Endodermal cell (in vitro differentiated cells): Measurements from ENCODE around the gene SLC37A3. TPM values are rescaled to one million over a fixed set of nuclear protein-coding genes. Genes with fewer than 3 reads are reported as not detected.

Source experiments
- DNase-seq: peaks from one replicate; pipeline ENCODE4 v3.0.0-alpha.2; 2017
- H3K27ac ChIP-seq: 2 replicates; pipeline ENCODE4 v1.5.1; 2013; ENCODE audit warnings: mild to moderate bottlenecking, low read depth, low read length, moderate library complexity
- H3K27me3 ChIP-seq: 2 replicates; pipeline ENCODE4 v1.6.1; 2013; ENCODE audit warnings: mild to moderate bottlenecking, low read length, moderate library complexity; ENCODE audit not compliant: insufficient read depth, control insufficient read depth, poor library complexity, severe bottlenecking
- H3K36me3 ChIP-seq: 2 replicates; pipeline ENCODE4 v1.7.0; 2013; ENCODE audit warnings: mild to moderate bottlenecking, low read length, moderate library complexity; ENCODE audit not compliant: control insufficient read depth, insufficient read depth
- H3K4me1 ChIP-seq: one replicate; pipeline ENCODE4 v1.7.0; 2013; ENCODE audit warnings: low read length; ENCODE audit not compliant: control insufficient read depth, insufficient read depth
- H3K4me3 ChIP-seq: 2 replicates; pipeline ENCODE4 v1.5.1; 2013; ENCODE audit warnings: mild to moderate bottlenecking, low read length, moderate library complexity
- H3K9ac ChIP-seq: 2 replicates; pipeline ENCODE4 v1.6.1; 2013; ENCODE audit warnings: mild to moderate bottlenecking, low read length, moderate library complexity; ENCODE audit not compliant: poor library complexity, severe bottlenecking; ENCODE audit errors: extremely low read depth
- H3K9me3 ChIP-seq: 2 replicates; pipeline ENCODE4 v1.6.1; 2013; ENCODE audit warnings: mild to moderate bottlenecking, low read length, moderate library complexity; ENCODE audit not compliant: control insufficient read depth
- H3K27ac Mint-ChIP-seq: 2 replicates; pipeline ENCODE4 v1.8.0; 2020; ENCODE audit warnings: mixed read lengths
- H3K27me3 Mint-ChIP-seq: 2 replicates; pipeline ENCODE4 v1.8.0; 2021; ENCODE audit warnings: mild to moderate bottlenecking, mixed read lengths; ENCODE audit not compliant: insufficient read depth
- H3K36me3 Mint-ChIP-seq: 2 replicates; pipeline ENCODE4 v1.8.0; 2020; ENCODE audit warnings: low read depth, mixed read lengths
- H3K4me1 Mint-ChIP-seq: 2 replicates; pipeline ENCODE4 v1.8.0; 2020; ENCODE audit warnings: mixed read lengths
- H3K4me3 Mint-ChIP-seq: 2 replicates; pipeline ENCODE4 v1.8.0; 2020; ENCODE audit warnings: mild to moderate bottlenecking, moderate library complexity, mixed read lengths
- H3K9me3 Mint-ChIP-seq: 2 replicates; pipeline ENCODE4 v1.8.0; 2020; ENCODE audit warnings: mild to moderate bottlenecking, mixed read lengths
- WGBS, 2 experiments: methylation state at CpG; one replicate each; pipeline versions ENCODE4 v1.1.5 to v1.1.7; 2013; ENCODE audit warnings: missing lambda C conversion rate in 2 of 2, mixed read lengths in 1 of 2; ENCODE audit not compliant: insufficient coverage in 1 of 2, insufficient read length in 1 of 2; 5-methylcytosine and 5-hydroxymethylcytosine counted together
- total RNA-seq, 2 donors: library from RNA; stranded (reverse); fragmentation: NEBNext Ultra II Directional in 1 of 2; extraction: Animal tissue kit (Norgen Biotek cat#: 25700) in 1 of 2; gene quantifications; 2 replicates in 1 of 2; 3 replicates in 1 of 2; pipeline ENCODE4 v1.2.1, GENCODE V29; 2021
- TF ChIP-seq, protein P1 (sequence below): fragments of 200-600 bp; sonication (generic); conservative IDR thresholded peaks from 2 replicates; pipeline ENCODE4 v1.5.0; 2021; ENCODE audit warnings: antibody characterized with exemption, mild to moderate bottlenecking

SLC37A3 gene
- total RNA-seq, 2 donors from 2014 or later, result 55.4 to 60.5 TPM

DNA sequence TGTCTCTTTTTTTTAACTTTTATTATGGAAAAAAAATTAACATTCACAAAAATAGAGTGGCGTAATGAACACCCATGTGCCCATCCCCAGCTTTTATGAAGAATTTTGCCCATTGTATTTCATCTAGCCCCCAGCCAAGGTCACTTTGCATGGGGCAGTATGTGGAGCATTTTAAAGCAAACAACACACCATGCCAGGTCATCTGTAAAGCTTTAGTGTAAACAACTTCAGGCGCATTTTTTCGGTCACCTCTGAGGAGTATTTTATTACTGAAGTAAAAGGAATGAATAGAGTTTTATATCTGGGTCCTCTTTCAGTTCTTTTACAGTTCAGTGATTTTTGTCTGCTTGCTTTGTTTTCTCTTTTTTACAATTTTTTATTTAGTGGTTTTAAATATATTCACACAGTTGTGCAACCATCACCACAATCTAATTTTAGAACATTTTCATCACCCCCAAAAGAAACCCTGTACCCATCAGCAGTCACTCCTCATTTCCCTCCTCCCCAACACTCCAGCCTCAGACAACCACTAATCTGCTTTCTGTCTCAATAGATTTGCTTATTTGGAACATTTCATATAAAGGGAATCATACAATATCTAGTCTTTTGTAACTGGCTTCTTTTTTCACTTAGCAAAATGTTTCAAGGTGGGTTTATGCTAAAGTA is 87.9 kb downstream of the SLC37A3 start:
- no peak overlapping the region for H3K4me3 ChIP-seq
- H3K36me3 Mint-ChIP-seq, result peaks cover 10% of the 10 kb centered on the region
- H3K9me3 Mint-ChIP-seq, result peaks cover 25% of the 10 kb centered on the region
- TF ChIP-seq, protein P1, sequence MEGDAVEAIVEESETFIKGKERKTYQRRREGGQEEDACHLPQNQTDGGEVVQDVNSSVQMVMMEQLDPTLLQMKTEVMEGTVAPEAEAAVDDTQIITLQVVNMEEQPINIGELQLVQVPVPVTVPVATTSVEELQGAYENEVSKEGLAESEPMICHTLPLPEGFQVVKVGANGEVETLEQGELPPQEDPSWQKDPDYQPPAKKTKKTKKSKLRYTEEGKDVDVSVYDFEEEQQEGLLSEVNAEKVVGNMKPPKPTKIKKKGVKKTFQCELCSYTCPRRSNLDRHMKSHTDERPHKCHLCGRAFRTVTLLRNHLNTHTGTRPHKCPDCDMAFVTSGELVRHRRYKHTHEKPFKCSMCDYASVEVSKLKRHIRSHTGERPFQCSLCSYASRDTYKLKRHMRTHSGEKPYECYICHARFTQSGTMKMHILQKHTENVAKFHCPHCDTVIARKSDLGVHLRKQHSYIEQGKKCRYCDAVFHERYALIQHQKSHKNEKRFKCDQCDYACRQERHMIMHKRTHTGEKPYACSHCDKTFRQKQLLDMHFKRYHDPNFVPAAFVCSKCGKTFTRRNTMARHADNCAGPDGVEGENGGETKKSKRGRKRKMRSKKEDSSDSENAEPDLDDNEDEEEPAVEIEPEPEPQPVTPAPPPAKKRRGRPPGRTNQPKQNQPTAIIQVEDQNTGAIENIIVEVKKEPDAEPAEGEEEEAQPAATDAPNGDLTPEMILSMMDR, result no peak
- H3K27ac Mint-ChIP-seq, result peak overlapping the region; percentile 80
- no peaks in the 10 kb centered on the region for H3K4me1 ChIP-seq
- no peak overlapping the region for H3K27ac ChIP-seq
- 98% methylated on average over 3 of the region's 3 CpGs; no CpG with 5 or more reads in 1 of the 2 experiments for WGBS, 2 experiments
- H3K4me1 Mint-ChIP-seq, result peaks cover 8% of the 10 kb centered on the region
- no peak overlapping the region for H3K9ac ChIP-seq
- no peaks in the 10 kb centered on the region for H3K27me3 ChIP-seq
- no peaks in the 10 kb centered on the region for H3K27me3 Mint-ChIP-seq
- H3K36me3 ChIP-seq, result no peaks in the 10 kb centered on the region
- no peak overlapping the region for H3K4me3 Mint-ChIP-seq
- DNase-seq, result no peak
- peaks cover 18% of the 10 kb centered on the region for H3K9me3 ChIP-seq

DNA sequence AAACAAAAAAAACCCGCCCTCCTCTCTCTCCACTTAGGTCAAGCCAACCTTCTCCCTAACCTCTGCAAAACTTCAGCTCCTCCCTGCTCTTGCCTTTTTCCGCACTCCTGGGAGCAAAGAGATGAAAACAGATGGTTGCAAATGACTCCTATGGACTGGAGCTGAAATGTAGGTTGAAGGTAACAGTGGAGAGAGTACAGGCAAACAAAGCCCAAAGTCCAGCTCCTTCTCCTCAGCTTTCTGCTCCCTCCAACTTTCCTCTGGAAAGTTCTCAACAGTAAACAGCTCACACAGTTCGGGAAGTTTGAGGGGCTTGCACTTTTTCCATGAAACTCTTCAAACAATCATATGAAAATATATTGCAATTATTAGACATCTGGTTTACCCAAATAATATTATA is 90.3 kb downstream of the SLC37A3 start:
- Histone ChIP-seq H3K4me3 (no peak overlapping the region), H3K27me3 (no peaks in the 10 kb centered on the region), H3K27ac (no peak overlapping the region), H3K9ac (no peak overlapping the region), H3K36me3 (no peaks in the 10 kb centered on the region), H3K4me1 (no peaks in the 10 kb centered on the region), H3K9me3 (peaks cover 18% of the 10 kb centered on the region)
- Mint-ChIP-seq H3K27me3 (no peaks in the 10 kb centered on the region), H3K4me3 (no peak overlapping the region), H3K36me3 (peaks cover 9% of the 10 kb centered on the region), H3K27ac (no peak overlapping the region), H3K4me1 (peaks cover 12% of the 10 kb centered on the region), H3K9me3 (peaks cover 23% of the 10 kb centered on the region)
- WGBS, 2 experiments, result 96% methylated on average over 3 of the region's 3 CpGs; no CpG with 5 or more reads in 1 of the 2 experiments
- TF ChIP-seq, protein P1, result no peak
- no peak for DNase-seq

DNA sequence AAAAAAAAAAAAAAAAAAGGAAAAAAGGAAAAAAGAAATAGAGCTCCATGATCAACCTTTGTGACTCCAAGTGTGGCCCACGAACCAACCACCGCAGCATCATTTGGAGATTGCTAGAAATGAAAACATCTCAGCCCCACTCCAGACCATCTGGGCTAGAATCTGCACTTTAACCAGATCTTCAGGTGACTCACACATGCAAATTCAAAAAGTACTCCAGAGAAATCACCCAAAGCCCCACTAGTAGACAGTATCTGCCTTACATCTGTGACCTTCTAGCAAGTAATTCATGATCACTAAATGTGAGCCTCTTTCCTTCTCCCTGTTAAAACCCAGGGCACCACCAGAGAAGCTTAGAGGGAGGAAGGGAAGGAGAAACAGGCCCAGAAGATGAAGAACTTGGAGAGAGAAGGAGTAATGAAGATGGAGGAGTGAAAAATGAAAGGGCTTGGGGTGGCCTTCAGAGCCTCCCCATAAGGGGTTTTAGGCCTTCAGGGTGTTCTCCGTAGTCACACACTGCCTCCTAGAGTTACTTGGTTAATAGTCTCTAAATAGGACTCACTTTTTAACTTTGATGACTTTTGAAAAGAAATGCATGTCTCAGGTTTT is 94.0 kb downstream of the SLC37A3 start:
- H3K27ac Mint-ChIP-seq, result no peak overlapping the region
- TF ChIP-seq, protein P1, result peak; percentile 72
- 89 to 91% methylated on average over 1 to 3 of the region's 3 CpGs for WGBS, 2 experiments
- Histone ChIP-seq H3K9ac (no peak overlapping the region), H3K4me1 (no peaks in the 10 kb centered on the region), H3K27me3 (no peaks in the 10 kb centered on the region), H3K4me3 (no peak overlapping the region), H3K27ac (no peak overlapping the region), H3K36me3 (no peaks in the 10 kb centered on the region), H3K9me3 (no peaks in the 10 kb centered on the region)
- H3K36me3 Mint-ChIP-seq, result no peaks in the 10 kb centered on the region
- no peak for DNase-seq
- no peaks in the 10 kb centered on the region for H3K9me3 Mint-ChIP-seq
- H3K4me3 Mint-ChIP-seq, result no peak overlapping the region
- H3K4me1 Mint-ChIP-seq, result peaks cover 4% of the 10 kb centered on the region
- H3K27me3 Mint-ChIP-seq, result no peaks in the 10 kb centered on the region
